ENCODE data around the gene MYO10.

Gene MYO10

DNA sequence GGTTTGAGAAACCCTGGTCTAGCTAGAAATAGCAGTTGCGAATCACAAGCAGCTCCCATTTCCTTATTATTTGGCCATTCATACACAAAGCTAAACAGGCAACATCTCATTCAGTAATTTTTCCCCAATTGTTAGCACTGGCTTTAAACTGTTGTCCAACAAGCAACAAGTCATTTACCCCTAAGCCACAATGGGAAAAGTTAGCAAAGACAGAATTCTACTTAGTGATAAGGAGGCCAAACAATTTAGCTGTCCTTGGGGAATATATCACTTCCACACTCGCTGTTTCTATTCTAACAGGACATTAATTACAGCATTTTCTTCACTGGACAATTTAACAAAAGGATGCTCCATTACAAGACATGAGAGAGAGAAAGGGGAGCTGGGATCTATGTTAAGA lies 2.8 kb downstream of the MYO10 start:
- H3K4me3 ChIP-seq, result peak overlapping the region; percentile 7
- no peak for DNase-seq (ENCODE audit: low spot score)
- TF ChIP-seq, protein P1, sequence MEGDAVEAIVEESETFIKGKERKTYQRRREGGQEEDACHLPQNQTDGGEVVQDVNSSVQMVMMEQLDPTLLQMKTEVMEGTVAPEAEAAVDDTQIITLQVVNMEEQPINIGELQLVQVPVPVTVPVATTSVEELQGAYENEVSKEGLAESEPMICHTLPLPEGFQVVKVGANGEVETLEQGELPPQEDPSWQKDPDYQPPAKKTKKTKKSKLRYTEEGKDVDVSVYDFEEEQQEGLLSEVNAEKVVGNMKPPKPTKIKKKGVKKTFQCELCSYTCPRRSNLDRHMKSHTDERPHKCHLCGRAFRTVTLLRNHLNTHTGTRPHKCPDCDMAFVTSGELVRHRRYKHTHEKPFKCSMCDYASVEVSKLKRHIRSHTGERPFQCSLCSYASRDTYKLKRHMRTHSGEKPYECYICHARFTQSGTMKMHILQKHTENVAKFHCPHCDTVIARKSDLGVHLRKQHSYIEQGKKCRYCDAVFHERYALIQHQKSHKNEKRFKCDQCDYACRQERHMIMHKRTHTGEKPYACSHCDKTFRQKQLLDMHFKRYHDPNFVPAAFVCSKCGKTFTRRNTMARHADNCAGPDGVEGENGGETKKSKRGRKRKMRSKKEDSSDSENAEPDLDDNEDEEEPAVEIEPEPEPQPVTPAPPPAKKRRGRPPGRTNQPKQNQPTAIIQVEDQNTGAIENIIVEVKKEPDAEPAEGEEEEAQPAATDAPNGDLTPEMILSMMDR (IDR thresholded peaks at IDR 0.05), result no peak
- H3K27ac ChIP-seq, result no peak overlapping the region

DNA sequence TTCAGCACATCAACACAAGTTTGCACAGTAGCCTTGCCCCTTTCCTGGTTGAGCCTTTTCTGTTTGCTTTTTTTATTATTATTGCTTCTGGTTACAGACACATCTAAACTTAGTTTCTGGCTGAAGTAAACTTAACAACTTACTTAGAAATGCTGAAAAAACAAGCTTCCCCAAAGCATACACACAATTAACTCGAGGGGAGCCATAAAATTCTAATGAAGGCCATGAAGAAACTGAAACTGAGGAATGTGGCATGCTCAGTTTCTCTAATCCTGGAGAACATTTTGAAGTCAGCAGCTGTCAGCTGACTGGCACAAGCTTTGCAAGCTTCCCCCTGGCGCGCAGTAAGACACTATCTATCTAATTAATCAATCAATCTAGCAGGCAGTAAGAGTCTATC lies 3.7 kb downstream of the MYO10 start:
- DNase-seq (ENCODE audit: low spot score), result no peak
- TF ChIP-seq, protein P1 (IDR thresholded peaks at IDR 0.05), result no peak
- Histone ChIP-seq H3K4me3 (no peak overlapping the region), H3K27ac (no peak overlapping the region)

DNA sequence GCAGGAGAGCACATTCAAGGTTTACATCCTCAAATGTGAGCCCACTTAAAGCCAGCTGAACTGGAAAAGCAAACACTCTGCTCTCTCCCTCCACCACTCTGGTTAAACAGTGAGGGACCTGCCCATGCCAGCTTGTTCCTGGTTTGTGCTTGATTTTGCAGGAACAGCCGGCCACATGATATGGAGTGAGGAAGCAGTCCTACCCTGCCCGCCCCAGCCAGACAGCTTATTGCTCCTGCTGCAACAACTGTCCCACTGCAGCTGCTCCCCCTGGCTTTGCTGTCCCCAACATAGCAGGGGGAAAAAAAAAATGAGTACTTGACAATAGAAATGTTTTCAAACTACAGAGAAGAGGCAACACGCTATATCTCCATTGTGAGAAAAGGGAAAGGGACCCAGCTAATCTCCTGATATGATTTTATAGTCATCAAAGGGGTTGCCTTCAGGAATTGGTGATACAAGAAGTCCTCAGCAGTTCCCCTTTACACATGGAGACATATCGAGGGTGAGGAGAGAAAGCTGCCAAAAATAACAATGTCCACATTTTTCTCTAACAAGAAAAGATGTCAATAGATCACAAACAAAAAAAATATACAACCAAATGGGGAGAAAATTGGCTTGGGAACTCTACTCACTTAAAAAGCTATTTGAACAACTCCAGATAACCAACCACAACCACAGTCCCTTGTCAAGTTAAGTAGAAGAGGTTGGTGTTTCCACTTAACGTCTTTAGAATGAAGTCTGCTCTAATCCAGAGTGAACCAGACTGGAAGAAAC lies 4.6 kb downstream of the MYO10 start:
- Histone ChIP-seq H3K27ac (no peak overlapping the region), H3K4me3 (no peak overlapping the region)
- TF ChIP-seq, protein P1 (IDR thresholded peaks at IDR 0.05), result no peak
- no peak for DNase-seq (ENCODE audit: low spot score)

DNA sequence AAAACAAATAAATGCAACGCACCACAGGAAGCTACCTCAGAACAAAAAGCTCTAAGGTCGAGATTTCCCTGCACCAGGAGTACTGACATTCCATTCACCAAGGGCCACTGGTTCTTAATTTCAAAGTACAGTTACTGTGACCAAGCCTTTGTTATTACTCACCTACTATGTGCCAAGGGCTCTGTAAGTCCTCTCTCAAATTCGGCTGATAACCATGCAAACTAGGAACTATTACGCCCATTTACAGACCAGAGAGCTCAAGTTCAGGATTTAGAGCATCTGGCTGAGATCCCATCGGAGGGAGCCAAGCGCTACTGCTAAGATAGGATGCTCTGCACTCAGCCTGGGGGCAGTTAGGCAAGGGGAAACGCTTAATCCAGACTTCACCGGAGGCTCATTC lies 5.6 kb downstream of the MYO10 start:
- no peak overlapping the region for H3K4me3 ChIP-seq
- H3K27ac ChIP-seq, result no peak overlapping the region
- DNase-seq (ENCODE audit: low spot score), result no peak
- TF ChIP-seq, protein P1 (IDR thresholded peaks at IDR 0.05), result no peak

DNA sequence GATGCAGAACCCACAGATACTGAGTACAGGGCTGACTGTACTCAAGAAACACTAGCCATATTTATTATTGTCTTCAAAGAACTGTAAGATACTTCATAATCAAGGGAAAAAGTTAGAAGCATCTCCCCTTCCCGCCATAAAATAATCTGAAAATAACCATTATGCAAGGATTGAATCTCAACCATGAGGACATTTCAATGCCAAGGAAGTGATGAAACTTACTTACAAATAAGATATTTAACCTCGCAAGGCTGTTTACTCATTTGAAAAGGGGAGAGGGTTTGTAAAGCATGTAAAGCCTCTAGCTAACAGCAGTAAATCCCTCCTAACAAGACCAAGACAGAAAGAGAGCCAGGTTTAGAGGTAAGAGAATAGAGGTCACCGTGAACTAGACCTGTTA lies 6.3 kb downstream of the MYO10 start:
- Histone ChIP-seq H3K27ac (no peak overlapping the region), H3K4me3 (no peak overlapping the region)
- TF ChIP-seq, protein P1 (IDR thresholded peaks at IDR 0.05), result no peak
- DNase-seq (ENCODE audit: low spot score), result no peak

DNA sequence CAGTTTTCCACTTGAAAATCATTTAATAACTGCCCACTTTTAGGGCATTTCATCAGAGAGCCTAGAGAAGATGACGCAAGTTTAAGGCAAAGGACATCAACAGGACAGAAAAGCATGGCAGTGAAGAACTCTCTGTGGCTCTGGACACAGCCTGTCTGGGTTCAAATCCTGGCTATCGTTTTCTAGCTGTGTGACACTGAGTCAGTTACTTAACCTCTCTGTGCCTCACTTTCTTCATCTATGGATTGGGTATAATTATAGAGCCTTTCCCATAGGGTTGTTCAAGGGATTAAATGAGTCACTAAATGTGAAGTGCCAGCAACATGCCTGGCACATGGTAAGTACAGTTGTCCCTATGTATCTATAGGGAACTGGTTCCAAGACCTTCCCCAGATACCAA lies 6.7 kb downstream of the MYO10 start:
- Histone ChIP-seq H3K27ac (no peak overlapping the region), H3K4me3 (no peak overlapping the region)
- TF ChIP-seq, protein P1 (IDR thresholded peaks at IDR 0.05), result no peak
- DNase-seq (ENCODE audit: low spot score), result no peak

DNA sequence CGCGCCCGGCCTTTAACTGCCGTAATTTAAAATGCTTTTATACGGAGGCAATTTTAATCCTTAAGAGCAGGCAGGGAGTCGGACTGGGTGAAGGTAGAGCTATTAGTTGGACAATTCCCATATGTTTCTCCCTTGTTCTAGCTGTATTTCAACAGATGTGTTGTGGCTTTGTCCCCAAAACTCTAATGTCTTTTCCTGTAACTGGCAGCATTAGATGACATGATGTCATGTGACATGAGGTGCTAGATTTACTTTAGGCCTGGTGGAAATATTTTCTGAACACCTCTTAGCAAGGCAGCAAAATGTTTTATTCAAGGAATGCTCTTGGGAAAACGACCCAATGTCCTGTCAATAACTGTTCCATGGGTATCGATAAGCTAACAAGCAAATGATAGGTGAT lies 8.5 kb downstream of the MYO10 start:
- Histone ChIP-seq H3K27ac (no peak overlapping the region), H3K4me3 (no peak overlapping the region)
- TF ChIP-seq, protein P1 (IDR thresholded peaks at IDR 0.05), result no peak
- no peak for DNase-seq (ENCODE audit: low spot score)
